ENCODE results near the gene KIRREL3. TPM values are rescaled to one million over a fixed set of nuclear protein-coding genes. Genes with fewer than 3 reads are reported as not detected.

KIRREL3 gene
- total and polyA plus RNA-seq, 10 donors: 0.50 to 5.4 (median 2.0) TPM

GRCh38 chr11:126654886-126655806 lies 345.4 kb downstream of the KIRREL3 start:
- WGBS, 5 donors: 34 to 55% (median 50%) methylated on average over 12 of the region's 12 CpGs
- no peak for DNase-seq
- Histone ChIP-seq H3K36me3 (no peaks in the 10 kb centered on the region), H3K4me3 (no peak overlapping the region), H3K27me3 (replicated peaks in 1 of 7) (peaks cover 0 to 23% (median 0%) of the 10 kb centered on the region in 7 donors), H3K9me3 (no peaks in the 10 kb centered on the region), H3K27ac (no peak overlapping the region), H3K4me1 (no peaks in the 10 kb centered on the region)
- intact Hi-C loops (cut with DNase I; ENCODE audit: low total_unique reads): no loop called here
- TF ChIP-seq POLR2AphosphoS5 (IDR thresholded peaks at IDR 0.05): no peak
- TF ChIP-seq, protein P1, sequence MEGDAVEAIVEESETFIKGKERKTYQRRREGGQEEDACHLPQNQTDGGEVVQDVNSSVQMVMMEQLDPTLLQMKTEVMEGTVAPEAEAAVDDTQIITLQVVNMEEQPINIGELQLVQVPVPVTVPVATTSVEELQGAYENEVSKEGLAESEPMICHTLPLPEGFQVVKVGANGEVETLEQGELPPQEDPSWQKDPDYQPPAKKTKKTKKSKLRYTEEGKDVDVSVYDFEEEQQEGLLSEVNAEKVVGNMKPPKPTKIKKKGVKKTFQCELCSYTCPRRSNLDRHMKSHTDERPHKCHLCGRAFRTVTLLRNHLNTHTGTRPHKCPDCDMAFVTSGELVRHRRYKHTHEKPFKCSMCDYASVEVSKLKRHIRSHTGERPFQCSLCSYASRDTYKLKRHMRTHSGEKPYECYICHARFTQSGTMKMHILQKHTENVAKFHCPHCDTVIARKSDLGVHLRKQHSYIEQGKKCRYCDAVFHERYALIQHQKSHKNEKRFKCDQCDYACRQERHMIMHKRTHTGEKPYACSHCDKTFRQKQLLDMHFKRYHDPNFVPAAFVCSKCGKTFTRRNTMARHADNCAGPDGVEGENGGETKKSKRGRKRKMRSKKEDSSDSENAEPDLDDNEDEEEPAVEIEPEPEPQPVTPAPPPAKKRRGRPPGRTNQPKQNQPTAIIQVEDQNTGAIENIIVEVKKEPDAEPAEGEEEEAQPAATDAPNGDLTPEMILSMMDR (IDR thresholded peaks at IDR 0.05 in 8 of 11, conservative IDR thresholded peaks at IDR 0.05 in 3 of 11): no peak
- no peak for TF ChIP-seq POLR2A (IDR thresholded peaks at IDR 0.05)

GRCh38 chr11:126653040-126653439 lies 347.5 kb downstream of the KIRREL3 start:
- no peak overlapping the region for H3K27ac ChIP-seq

GRCh38 chr11:126647735-126648134 lies 352.8 kb downstream of the KIRREL3 start:
- Histone ChIP-seq H3K27me3 (replicated peaks in 1 of 7) (no peaks in the 10 kb centered on the region), H3K9me3 (no peaks in the 10 kb centered on the region), H3K4me3 (no peak overlapping the region), H3K36me3 (no peaks in the 10 kb centered on the region), H3K4me1 (no peaks in the 10 kb centered on the region), H3K27ac (no peak overlapping the region)
- intact Hi-C loops (cut with DNase I; ENCODE audit: low total_unique reads): no loop called here
- WGBS, 5 donors: 67 to 81% (median 76%) methylated on average over 5 of the region's 5 CpGs
- no peak for DNase-seq
- TF ChIP-seq POLR2A (IDR thresholded peaks at IDR 0.05): no peak
- TF ChIP-seq POLR2AphosphoS5 (IDR thresholded peaks at IDR 0.05): no peak
- TF ChIP-seq, protein P1 (IDR thresholded peaks at IDR 0.05 in 8 of 11, conservative IDR thresholded peaks at IDR 0.05 in 3 of 11): no peak

More at GRCh38 chr11:126653040-126653439, 347.5 kb downstream of the KIRREL3 start:
- Histone ChIP-seq H3K27me3 (replicated peaks in 1 of 7) (peaks cover 0 to 23% (median 0%) of the 10 kb centered on the region in 7 donors), H3K36me3 (no peaks in the 10 kb centered on the region), H3K4me3 (no peak overlapping the region), H3K9me3 (no peaks in the 10 kb centered on the region), H3K4me1 (no peaks in the 10 kb centered on the region)
- intact Hi-C loops (cut with DNase I; ENCODE audit: low total_unique reads): no loop called here
- no peak for DNase-seq
- TF ChIP-seq POLR2A (IDR thresholded peaks at IDR 0.05): no peak
- TF ChIP-seq POLR2AphosphoS5 (IDR thresholded peaks at IDR 0.05): no peak
- TF ChIP-seq, protein P1 (IDR thresholded peaks at IDR 0.05 in 8 of 11, conservative IDR thresholded peaks at IDR 0.05 in 3 of 11): no peak
- WGBS, 5 donors: 79 to 89% (median 84%) methylated on average over 8 of the region's 8 CpGs
